DMS114 treated with DMSO at 0.1 percent for 48 hours (cell line): ENCODE results near the gene EIF1AD.

Experiments
- DNase-seq: peaks from one replicate; lab custom pipeline; 2025; ENCODE audit not compliant: unreplicated experiment; lab: John Stamatoyannopoulos, UW

The EIF1AD gene

DNA sequence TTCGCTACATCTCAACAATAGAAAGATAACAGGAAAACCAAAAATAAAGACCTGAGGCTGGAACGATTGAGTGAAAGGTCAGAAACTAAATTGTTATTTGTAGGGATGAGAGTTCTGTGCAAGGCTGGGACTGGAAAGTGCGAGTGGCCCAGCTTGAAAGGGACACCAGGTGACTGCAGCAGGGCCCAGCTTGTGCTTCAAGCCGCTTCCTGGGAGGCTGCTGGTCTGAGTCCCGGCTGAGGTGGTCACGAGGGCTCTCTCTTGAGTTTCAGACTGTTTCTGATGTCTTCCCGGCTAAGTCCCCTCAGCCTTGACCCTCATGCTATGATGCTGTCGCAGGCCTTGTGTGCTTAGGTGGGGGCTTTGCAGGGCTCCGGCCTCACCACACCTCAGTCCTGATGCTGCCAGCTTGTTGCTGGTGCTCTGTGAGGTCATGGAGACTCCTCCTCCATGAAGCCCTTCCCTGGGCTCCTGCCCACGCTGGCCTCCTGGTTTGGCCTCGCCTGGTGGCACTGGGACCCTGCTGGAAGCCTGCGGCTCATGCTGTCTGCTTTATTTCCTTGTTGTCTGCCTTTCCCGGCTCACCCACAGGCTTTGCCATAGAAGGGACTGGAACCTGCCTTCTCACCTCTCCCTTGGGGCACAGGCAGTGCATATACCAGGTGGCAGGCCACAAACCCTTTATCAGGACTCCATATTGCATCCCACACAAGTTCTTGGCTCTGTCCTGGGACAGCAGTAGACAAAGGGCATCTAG lies 4.4 kb upstream of the EIF1AD start:
- no peak for DNase-seq

GRCh38 chr11:66004186-66004585 lies 2.2 kb upstream of the EIF1AD start:
- DNase-seq: no peak

- no peak for DNase-seq
Measured at GRCh38 chr11:66003291-66003690, 1.3 kb upstream of the EIF1AD start.

GRCh38 chr11:66002648-66003225 lies 780 bp upstream of the EIF1AD start:
- DNase-seq: no peak

DNA sequence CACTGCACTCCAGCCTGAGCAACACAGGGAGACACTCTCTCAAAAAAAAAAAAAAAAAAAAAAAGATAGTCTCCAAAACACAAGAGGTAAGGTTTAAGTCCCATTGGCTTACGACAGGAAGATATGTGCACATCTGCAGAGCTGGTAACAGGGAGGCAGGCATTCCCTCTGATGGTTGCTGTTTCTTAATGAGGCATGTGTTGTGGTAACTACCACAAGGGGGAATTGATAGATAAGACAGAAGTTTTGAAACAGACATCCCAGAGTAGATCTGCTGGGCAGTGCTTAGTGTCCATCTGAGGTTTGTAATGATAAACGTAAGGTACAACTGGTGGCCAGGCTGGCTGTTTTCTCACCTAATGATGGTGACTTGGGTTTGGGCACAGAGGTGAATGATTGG lies 4.7 kb downstream of the EIF1AD start:
- DNase-seq: no peak

- no peak for DNase-seq
Measured at GRCh38 chr11:65992056-65992455, 9.9 kb downstream of the EIF1AD start.

DNA sequence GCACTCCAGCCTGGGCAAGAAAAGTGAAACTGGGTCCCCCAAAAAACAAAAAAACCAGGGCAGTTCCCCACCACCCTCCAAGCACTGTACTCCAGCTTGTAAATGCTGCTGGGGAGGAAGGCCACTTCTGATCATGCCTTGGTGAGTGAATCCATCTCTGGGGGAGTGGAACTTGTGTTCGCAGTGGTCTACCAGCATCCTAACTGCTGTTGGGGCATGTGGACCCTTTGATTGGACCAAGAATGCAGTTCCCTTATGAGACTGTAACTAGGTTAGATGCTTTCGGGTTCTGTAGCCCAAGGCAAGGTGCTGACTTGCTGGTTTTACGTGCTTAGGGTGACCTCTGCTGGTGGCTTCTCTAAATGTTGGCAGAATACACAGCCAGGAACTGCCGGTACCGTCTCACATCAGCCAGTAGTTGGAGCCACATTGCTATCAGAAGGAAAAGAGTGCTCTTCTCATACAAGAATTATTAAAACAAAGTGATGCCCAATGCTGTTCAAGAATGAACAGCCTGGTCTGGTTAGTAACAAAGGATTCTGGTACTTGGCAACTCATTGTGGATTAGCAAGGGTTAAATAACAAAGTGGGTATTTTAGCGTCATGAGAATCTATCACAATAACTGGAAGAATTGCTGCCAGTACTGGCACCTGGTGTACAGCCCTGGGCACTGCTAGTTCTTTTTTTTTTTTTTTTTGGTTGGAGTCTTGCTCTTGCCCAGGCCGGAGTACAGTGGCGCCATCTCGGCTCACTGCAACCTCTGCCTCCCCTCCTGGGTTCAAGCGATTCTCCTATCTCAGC lies 13.0 kb downstream of the EIF1AD start:
- DNase-seq: peak; percentile 96

- no peak for DNase-seq
Measured at GRCh38 chr11:65987336-65987735, 14.6 kb downstream of the EIF1AD start.

- no peak for DNase-seq
Measured at GRCh38 chr11:65983589-65983987, 18.4 kb downstream of the EIF1AD start.

- DNase-seq: no peak
Measured at GRCh38 chr11:65982824-65983588, 19.0 kb downstream of the EIF1AD start.

DNA sequence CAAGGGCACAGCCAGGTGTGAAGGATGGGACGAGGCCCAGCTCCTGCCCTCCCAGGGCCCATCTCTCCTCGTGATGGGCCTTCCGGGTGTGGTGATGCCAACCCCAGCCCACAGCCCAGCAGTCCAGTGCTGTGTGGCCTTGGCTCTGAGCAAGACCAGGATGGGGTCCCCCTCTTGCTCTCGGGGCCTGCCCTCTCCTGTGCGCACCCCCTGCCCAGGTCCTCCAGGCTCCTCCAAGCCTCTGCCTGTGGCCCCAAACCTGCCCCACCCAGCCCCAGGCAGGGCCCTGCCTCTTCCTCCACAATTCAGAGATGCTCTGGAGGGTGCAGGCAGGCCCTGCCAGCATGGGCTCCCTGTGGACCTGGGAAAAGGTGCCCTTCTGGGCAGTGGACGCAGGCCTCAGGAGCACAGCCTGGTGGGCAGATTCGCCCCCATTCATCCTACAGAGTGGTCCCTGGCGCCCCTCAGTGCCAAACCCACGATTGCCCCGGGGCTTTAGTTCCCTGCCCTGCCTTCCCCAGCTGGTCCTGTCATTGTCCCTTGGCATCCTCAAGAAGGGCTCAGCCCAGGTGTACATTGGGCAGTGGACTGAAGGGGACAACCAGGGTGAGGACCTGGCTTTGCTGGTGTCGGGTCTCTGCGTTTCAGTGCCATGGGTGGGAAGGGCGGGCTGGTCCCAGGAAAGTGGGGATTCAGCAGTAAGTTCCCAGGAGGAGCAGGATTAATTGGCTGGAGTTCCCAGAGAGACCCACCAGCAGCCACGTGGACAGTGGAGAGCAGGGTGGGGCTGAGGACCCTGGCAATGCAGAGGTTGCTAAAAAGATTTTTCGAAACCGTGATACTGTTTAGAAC lies 19.8 kb downstream of the EIF1AD start:
- DNase-seq: no peak

- no peak for DNase-seq
Measured at GRCh38 chr11:65981101-65981740, 20.7 kb downstream of the EIF1AD start.

GRCh38 chr11:65979261-65979759 lies 22.6 kb downstream of the EIF1AD start:
- no peak for DNase-seq

DNA sequence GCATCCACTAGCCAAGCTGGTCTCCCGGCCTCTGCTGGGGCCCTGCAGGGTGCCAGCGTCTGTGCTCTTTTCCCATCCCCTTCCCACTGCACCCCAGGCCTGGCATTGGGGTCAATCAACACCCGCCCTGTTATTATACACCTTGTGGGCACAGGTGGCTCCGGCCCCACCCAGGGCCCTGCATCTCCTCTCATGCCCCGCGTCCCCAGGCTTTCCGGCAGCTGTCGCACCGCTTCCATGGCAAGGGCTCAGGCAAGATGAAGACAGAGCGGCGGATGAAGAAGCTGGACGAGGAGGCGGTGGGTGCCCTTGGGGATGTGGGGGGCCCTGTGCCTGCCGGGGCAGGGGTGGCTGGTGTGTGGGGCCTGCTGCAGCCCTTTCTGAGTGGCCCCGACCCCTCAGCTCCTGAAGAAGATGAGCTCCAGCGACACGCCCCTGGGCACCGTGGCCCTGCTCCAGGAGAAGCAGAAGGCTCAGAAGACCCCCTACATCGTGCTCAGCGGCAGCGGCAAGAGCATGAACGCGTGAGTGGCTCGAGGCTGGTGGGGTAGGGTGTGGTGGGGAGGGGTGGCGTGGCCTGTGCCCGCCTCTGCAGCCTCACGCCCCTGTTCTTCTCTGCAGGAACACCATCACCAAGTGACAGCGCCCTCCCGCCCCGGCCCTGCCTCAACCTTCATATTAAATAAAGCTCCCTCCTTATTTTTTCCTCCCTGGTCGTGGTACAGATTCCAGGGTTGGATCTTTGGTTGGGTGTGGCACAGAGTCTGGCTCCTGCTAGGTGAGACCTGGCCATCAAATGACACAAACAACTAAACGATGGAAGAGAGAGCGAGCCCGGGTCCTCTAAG lies 23.3 kb downstream of the EIF1AD start:
- DNase-seq: no peak

GRCh38 chr11:65977621-65978390 lies 24.2 kb downstream of the EIF1AD start:
- DNase-seq: no peak

DNA sequence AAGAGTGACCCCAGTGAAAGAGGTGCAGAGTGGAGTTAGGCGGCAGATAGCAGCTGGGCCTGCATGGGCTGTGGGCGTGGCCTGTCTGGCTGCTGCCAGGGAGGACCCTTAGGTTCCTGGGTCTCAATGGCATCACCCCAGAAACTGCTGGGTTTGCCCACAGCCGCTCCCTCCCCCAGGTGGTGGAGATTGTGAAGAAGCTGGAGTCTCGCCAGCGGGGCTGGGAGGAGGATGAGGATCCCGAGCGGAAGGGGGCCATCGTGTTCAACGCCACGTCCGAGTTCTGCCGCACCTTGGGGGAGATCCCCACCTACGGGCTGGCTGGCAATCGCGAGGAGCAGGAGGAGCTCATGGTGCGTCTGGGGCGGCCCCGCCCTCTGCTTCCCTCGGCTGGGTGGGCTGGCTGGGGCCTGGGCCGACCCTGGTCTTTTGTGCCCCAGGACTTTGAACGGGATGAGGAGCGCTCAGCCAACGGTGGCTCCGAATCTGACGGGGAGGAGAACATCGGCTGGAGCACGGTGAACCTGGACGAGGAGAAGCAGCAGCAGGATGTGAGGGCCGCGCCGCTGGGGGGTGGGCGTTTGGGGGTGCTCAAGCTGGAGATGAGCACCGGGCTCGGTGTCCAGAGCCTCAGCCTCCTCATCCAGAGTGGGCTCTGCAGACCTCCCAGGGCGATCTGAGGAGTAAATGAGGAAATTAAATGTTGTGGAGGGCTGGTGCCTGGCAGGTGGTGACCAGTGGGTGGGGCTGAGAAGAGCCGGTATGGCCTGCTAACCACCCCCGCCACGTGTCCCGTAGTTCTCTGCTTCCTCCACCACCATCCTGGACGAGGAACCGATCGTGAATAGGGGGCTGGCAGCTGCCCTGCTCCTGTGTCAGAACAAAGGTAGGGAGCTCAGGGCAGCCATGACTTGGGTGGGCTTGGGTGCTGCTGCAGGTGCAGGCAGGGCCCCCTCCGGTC lies 25.5 kb downstream of the EIF1AD start:
- no peak for DNase-seq

GRCh38 chr11:65975771-65976170 lies 26.2 kb downstream of the EIF1AD start:
- DNase-seq: no peak
